ENCODE data around the gene PIK3R2. TPM values are rescaled to one million over a fixed set of nuclear protein-coding genes. Genes with fewer than 3 reads are reported as not detected.

PIK3R2 gene
- total RNA-seq, 1 donor from 2014 or later = 19.9 TPM

DNA sequence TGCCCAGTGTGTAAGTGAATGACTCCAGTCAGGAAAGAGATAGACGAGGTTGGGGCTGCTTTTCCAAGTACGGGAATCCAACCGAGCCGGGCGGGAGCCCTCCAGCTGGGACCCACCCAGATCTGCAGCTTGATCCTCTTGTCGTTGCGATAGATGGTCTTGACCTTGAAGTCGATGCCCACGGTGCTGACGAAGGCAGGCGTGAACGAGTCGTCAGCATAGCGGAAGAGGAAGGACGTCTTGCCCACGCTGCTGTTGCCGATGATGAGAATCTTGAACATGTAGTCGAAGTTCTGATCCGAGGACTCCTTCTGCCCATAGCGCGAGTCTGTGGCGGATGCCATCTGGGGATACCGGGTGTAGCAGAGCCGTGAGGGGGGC lies 49.4 kb downstream of the PIK3R2 start:
- no peak overlapping the region for H3K4me3 ChIP-seq (ENCODE audit: low read depth, low read length)
- TF ChIP-seq, protein P1, sequence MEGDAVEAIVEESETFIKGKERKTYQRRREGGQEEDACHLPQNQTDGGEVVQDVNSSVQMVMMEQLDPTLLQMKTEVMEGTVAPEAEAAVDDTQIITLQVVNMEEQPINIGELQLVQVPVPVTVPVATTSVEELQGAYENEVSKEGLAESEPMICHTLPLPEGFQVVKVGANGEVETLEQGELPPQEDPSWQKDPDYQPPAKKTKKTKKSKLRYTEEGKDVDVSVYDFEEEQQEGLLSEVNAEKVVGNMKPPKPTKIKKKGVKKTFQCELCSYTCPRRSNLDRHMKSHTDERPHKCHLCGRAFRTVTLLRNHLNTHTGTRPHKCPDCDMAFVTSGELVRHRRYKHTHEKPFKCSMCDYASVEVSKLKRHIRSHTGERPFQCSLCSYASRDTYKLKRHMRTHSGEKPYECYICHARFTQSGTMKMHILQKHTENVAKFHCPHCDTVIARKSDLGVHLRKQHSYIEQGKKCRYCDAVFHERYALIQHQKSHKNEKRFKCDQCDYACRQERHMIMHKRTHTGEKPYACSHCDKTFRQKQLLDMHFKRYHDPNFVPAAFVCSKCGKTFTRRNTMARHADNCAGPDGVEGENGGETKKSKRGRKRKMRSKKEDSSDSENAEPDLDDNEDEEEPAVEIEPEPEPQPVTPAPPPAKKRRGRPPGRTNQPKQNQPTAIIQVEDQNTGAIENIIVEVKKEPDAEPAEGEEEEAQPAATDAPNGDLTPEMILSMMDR (conservative IDR thresholded peaks at IDR 0.05; ENCODE audit: low read depth, low read length) = no peak
- no peak for DNase-seq (ENCODE audit: low read depth)

DNA sequence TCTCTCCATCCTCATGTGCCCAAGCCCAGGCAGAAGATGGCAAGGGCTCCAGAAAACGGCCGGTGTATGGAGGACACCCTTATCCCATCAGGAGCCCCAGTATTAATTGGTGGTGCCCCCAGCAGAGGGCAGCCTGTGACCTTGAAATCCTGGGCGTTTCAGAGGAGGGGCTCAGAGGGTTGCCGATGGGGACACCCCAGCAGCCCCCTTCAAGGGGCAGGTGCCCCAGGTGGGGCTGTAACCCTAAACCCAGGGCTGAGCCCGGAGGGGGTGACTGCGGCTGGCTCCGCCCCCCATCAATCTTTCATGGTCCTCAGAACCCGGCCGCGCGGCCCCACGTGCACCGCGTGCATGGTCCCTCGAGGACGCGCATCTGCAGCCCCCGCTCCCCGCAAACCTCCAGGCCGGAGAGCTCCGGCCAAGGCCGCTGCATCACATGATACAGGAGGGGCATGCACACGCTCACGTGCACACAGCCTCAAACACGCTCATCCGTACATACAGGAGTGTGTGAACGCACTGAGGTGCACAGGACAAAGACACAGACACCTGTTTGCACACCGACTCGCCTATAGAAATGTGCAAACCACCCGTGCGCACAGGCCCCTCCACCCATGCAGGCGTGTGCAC lies 49.9 kb downstream of the PIK3R2 start:
- no peak for DNase-seq (ENCODE audit: low read depth)
- TF ChIP-seq, protein P1 (conservative IDR thresholded peaks at IDR 0.05; ENCODE audit: low read depth, low read length) = peak; percentile 31
- H3K4me3 ChIP-seq (ENCODE audit: low read depth, low read length) = peak overlapping the region; percentile 83

DNA sequence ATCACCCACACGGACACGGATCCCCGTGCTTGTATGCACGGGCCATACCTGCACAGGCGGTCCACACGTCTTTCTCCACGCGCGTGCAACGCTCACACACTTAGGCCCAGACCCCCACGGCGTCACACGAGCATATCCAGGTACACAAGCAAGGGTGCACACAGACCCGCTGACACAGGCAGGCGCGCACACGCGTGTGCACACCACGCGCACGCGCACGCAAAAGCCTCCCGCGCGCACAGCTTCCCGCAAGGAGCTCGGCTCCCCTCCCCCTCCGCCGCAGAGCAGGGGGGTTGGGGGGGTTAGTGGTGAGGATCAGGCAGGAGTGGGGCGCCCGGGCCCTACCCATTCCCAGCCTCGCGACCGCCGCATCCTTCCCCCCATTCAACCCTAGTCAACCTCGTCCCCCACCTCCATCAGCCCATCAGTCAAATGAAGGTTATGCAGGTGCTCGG lies 50.5 kb downstream of the PIK3R2 start:
- peak overlapping the region; percentile 83 for H3K4me3 ChIP-seq (ENCODE audit: low read depth, low read length)
- TF ChIP-seq, protein P1 (conservative IDR thresholded peaks at IDR 0.05; ENCODE audit: low read depth, low read length) = no peak
- no peak for DNase-seq (ENCODE audit: low read depth)

DNA sequence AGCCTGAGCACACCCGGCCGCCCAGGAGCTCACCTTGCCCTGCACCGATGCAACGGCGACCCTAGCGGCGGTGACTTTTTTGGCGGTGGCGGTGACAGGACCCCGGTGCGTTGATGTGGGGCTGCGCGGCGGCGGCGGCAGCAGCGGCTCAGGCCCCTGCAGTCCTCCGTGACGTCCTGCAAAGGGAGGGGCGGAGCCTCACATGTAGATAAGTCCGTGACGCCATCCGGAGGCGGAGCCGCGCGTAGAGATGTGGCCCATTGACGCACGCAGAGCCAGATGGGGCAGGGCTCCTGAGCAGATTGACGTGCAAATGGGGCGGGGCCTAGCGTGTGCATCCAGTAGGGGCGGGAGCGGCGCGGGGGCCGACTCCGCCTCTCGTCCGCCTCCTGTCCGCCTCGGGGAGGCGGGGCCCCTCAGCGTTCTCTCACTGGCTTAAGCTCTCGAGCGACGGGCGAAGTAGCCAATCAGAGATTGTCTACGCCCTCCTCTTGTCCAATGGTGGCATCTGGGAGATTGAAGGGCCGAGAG lies 51.0 kb downstream of the PIK3R2 start, which contains the start of gene RAB3A:
Gene RAB3A, minus strand, starts transcription at position 180 of the 531 bp plus-strand sequence. CDS start 1,302 bp downstream, outside the sequence.
- peak; percentile 97 for DNase-seq (ENCODE audit: low read depth)
- H3K4me3 ChIP-seq (ENCODE audit: low read depth, low read length) = peak within 1 kb of the TSS; percentile 95
- TF ChIP-seq, protein P1 (conservative IDR thresholded peaks at IDR 0.05; ENCODE audit: low read depth, low read length) = no peak

DNA sequence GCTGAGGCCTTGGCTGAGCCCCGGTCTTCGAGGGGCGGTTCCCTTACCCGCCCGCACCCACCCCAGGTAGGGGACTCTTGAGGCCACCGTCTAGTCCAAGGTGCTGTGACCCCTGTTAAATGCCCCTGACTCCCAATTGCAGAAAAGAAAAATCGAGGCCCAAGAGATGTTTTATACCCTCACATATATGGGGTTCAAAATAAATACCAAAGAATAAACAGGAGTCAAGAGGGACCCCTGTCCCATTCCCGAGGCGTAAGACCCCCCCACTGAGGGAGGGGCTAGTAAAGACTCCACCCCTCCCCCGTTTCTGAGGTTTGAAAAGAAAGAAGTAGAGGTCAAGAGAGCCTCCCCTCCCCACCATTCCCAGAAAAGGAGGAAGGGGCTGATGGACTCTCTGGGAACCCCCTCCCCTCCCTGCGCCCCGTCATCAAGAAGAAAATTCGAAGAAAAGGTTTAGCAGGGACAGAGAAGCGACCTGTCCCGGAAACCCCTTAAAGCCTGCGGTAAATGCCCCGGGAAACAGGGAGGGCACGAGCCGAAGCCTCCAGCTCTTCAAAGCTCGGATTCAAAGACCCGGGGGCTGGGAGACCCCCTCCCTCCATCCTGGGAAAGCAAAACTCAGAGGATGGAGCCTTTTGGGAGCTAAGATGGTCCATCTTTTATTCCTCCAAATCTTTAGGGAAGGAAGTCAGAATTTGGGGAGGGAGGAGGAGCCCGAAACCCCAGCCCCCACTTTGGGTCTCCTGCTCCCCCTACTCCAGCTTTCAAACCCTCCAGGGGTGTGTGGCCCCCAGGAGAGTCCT lies 51.6 kb downstream of the PIK3R2 start:
- no peak for DNase-seq (ENCODE audit: low read depth)
- TF ChIP-seq, protein P1 (conservative IDR thresholded peaks at IDR 0.05; ENCODE audit: low read depth, low read length) = no peak

DNA sequence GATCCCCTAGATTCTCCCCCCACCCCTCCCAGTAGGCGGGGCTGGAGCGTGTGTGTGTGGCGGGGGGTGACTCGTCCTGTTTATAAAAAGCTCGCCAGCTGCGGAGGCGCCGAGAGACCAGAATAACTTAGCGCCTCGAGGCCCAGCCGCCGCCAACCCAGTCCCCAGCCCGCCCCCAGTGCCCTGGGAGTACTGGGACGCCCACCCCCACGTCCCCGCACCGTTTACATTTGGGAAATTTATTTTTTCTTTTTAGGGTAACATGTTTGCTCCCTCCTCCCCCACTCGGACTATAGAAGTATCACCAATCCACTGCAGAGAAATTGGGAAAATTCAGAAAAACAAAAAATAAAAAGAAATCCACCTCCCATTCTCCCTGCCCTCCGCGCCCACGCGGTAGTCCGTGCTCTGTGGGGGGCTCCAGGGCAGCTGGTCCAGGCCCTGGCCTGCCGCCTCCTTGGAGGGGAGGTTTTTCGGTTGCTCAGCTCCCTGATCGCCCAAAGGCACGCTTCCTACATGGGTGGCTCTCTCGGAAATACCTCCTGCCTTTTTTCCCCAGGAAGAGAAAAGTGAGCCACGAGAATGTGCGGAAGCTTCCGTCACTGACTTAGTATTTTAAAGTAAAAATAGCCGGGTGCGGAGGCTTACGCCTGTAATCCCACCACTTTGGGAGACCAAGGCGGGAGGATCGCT lies 52.4 kb downstream of the PIK3R2 start:
- H3K4me3 ChIP-seq (ENCODE audit: low read depth, low read length) = peak overlapping the region; percentile 95
- DNase-seq (ENCODE audit: low read depth) = no peak
- TF ChIP-seq, protein P1 (conservative IDR thresholded peaks at IDR 0.05; ENCODE audit: low read depth, low read length) = no peak

More for the DNA sequence above, 51.6 kb downstream of the PIK3R2 start:
- H3K4me3 ChIP-seq (ENCODE audit: low read depth, low read length) = peak overlapping the region; percentile 95

Measured in epithelial cell of proximal tubule (primary cell).